ENCODE results near the gene ZNF587B.
"Not testable (repeated sequence)": the region's sequence is repeated elsewhere in the genome, so short reads cannot be mapped to it uniquely, and the experiment has no call there.

The ZNF587B gene

DNA sequence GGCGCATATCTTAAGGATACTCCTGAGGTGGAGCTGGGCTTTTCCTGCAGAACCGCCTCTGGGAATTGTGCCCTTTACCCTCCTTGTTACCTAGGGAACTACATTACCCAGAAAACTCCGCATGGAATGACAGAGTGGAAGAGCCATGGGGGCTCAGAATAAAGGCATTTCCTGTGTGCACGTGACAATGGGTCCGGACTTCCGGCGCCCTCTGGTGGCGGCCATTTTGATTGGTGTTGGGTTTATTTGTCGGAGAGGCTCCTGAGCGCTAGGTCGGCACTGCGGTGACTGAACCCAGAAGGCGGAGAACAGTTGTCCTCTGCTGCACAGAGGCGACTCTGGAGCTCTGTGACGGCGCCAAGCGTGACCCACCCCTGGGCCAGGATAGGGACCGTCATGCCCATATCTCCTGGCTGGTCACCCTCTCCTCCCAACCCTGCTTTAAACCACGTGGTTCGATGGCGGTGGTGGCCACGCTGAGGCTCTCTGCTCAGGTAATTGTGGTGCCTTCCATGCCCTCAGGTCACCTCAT, at the start of gene ZNF587B:
TSS of gene ZNF587B (plus strand) at position 229 of the 532 bp plus-strand sequence. CDS start at position 459, 230 bp downstream.
- no peaks in the 10 kb centered on the region for H3K4me1 ChIP-seq (ENCODE audit: control insufficient read depth, insufficient read depth, low read length)
- H3K36me3 ChIP-seq (ENCODE audit: control insufficient read depth in 2 of 2, insufficient read depth in 2 of 2, low read length in 2 of 2), result no peaks in the 10 kb centered on the region
- H3K27me3 ChIP-seq (ENCODE audit: control insufficient read depth in 1 of 2, insufficient read depth in 2 of 2, low read length in 2 of 2), result no peaks in the 10 kb centered on the region
- peaks cover 0 to 3% of the 10 kb centered on the region in 2 donors for H3K9me3 ChIP-seq (ENCODE audit: control insufficient read depth in 2 of 2, low read length in 2 of 2)
- peak within 1 kb of the TSS; percentile 67 for H3K27ac ChIP-seq (ENCODE audit: low read length)
- H3K9ac ChIP-seq (ENCODE audit: low read length in 2 of 2), result peak within 1 kb of the TSS; percentile 60 to 70
- H3K4me3 ChIP-seq (ENCODE audit: low read length in 2 of 2), result peak within 1 kb of the TSS; percentile 82 to 92

DNA sequence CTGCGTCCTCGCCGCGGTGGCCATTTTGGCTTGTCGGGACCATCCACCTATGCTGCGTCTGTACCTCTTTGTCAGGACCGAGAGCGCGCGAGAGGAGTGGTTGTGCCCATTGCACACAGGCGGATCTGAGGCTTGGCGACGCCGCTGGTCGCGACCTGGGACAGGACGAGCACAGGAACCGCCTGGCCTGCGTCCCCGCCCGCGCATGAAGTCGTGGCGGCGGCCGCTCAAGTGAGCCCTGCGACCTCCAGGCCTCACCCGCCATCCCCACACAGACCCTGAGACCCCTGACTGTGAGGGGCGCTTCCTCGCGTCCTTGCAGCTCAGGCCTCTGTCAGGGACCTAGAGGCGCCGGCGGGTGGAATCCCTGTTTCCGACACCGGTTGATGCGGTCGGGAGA, 43.8 kb upstream of the ZNF587B start:
- H3K27me3 ChIP-seq (ENCODE audit: control insufficient read depth in 1 of 2, insufficient read depth in 2 of 2, low read length in 2 of 2), result no peaks in the 10 kb centered on the region
- no peak overlapping the region for H3K9ac ChIP-seq (ENCODE audit: low read length in 2 of 2)
- H3K4me1 ChIP-seq (ENCODE audit: control insufficient read depth, insufficient read depth, low read length), result no peaks in the 10 kb centered on the region
- no peak overlapping the region for H3K27ac ChIP-seq (ENCODE audit: low read length)
- peaks cover 4 to 19% of the 10 kb centered on the region in 2 donors for H3K9me3 ChIP-seq (ENCODE audit: control insufficient read depth in 2 of 2, low read length in 2 of 2)
- H3K36me3 ChIP-seq (ENCODE audit: control insufficient read depth in 2 of 2, insufficient read depth in 2 of 2, low read length in 2 of 2), result peaks cover 6 to 20% of the 10 kb centered on the region in 2 donors
- no peak overlapping the region for H3K4me3 ChIP-seq (ENCODE audit: low read length in 2 of 2)

DNA sequence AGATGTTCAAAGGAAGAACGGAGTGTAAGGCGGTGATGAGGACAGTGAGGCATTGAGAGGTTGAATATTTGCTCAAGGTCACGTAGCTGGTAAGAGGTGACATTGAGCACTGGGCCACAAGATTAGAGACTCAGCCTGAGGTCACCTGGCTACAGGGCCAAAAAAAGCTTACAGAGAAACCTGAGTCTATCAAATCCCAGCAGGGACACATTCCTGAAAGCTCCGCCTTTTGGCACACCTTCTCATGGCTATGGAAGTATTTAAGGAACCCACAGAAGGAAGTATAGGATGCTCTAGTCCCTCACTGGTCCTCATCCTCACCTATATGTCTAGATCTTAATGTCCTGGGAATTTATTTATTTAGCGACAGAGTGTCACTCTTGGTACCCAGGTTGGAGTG, 43.2 kb upstream of the ZNF587B start:
- H3K27me3 ChIP-seq (ENCODE audit: control insufficient read depth in 1 of 2, insufficient read depth in 2 of 2, low read length in 2 of 2), result no peaks in the 10 kb centered on the region
- H3K27ac ChIP-seq (ENCODE audit: low read length), result no peak overlapping the region
- no peaks in the 10 kb centered on the region for H3K4me1 ChIP-seq (ENCODE audit: control insufficient read depth, insufficient read depth, low read length)
- peaks cover 4 to 19% of the 10 kb centered on the region in 2 donors for H3K9me3 ChIP-seq (ENCODE audit: control insufficient read depth in 2 of 2, low read length in 2 of 2)
- peaks cover 8 to 20% of the 10 kb centered on the region in 2 donors for H3K36me3 ChIP-seq (ENCODE audit: control insufficient read depth in 2 of 2, insufficient read depth in 2 of 2, low read length in 2 of 2)
- H3K4me3 ChIP-seq (ENCODE audit: low read length in 2 of 2), result no peak overlapping the region
- H3K9ac ChIP-seq (ENCODE audit: low read length in 2 of 2), result no peak overlapping the region

DNA sequence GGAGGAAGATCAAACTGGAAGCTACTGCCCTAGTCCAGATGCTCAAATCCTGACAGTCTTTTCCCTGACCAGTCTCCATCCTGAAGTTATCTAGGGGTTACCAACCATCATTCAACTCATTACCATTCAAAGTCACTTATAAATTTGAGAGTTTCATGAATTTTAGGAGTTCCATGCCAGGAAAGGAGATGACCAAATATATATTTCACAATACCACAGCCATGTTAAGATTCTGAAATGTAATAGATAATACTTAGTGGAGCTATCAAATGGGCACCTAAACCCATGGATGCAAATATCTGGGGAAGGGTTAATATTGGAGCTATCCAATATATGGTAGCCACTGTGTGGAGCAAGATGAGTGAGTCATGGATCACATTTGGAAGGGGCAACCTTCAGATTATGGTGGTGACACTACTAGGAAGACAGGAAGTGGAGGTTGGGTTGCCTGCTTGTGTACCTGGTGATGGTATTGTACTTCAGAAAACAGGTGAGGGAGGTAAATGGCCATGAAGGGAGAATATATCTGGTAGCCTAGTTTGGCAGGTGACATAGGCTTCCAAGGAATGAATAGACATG, 41.9 kb upstream of the ZNF587B start:
- Histone ChIP-seq H3K4me1 (ENCODE audit: control insufficient read depth, insufficient read depth, low read length) (no peaks in the 10 kb centered on the region), H3K9me3 (ENCODE audit: control insufficient read depth in 2 of 2, low read length in 2 of 2) (peaks cover 4 to 19% of the 10 kb centered on the region in 2 donors), H3K9ac (ENCODE audit: low read length in 2 of 2) (no peak overlapping the region), H3K4me3 (ENCODE audit: low read length in 2 of 2) (no peak overlapping the region), H3K27me3 (ENCODE audit: control insufficient read depth in 1 of 2, insufficient read depth in 2 of 2, low read length in 2 of 2) (no peaks in the 10 kb centered on the region), H3K27ac (ENCODE audit: low read length) (no peak overlapping the region), H3K36me3 (ENCODE audit: control insufficient read depth in 2 of 2, insufficient read depth in 2 of 2, low read length in 2 of 2) (peaks cover 13 to 25% of the 10 kb centered on the region in 2 donors)

DNA sequence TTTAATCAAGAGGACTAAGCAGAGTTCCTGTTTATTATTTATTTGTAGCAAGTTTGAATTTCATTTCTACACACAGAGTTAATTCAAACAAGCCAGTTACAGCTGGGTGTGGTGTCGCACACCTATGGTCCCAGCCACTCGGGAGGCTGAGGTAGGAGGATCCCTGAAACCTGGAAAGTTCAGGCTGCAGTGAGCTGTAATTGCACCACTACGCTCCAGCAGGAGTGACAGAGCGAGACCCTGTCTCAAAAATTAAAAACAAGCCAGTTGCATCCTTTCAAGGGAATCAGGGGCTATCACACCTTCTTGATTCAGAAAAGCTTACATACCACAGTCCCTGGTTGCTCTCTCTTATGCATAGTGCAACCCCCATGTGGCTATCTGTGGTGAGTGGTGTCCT, 40.8 kb upstream of the ZNF587B start:
- Histone ChIP-seq H3K27me3 (ENCODE audit: control insufficient read depth in 1 of 2, insufficient read depth in 2 of 2, low read length in 2 of 2) (no peaks in the 10 kb centered on the region), H3K4me3 (ENCODE audit: low read length in 2 of 2) (no peak overlapping the region), H3K27ac (ENCODE audit: low read length) (no peak overlapping the region), H3K36me3 (ENCODE audit: control insufficient read depth in 2 of 2, insufficient read depth in 2 of 2, low read length in 2 of 2) (peaks cover 13 to 25% of the 10 kb centered on the region in 2 donors), H3K9me3 (ENCODE audit: control insufficient read depth in 2 of 2, low read length in 2 of 2) (peaks cover 4 to 19% of the 10 kb centered on the region in 2 donors), H3K4me1 (ENCODE audit: control insufficient read depth, insufficient read depth, low read length) (no peaks in the 10 kb centered on the region), H3K9ac (ENCODE audit: low read length in 2 of 2) (no peak overlapping the region)

DNA sequence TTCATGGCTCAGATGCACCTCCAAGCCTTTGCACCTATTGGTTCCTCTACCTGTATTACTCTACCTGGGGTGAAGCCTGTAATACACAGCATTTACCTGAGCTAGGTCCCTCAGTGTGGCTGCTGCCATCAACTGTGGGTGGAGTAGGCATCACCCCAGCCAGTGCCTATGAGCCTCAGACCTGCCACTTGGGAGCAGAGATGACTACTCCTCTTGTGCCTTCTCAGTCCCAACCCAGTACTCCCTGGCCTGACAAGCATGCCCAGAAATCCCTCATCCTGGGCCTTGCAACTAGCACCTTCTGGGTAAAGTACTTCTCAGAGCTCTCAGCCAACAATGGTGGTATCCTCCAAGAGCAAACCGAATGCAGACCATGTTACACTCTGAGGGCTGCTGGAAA, 33.5 kb upstream of the ZNF587B start:
- H3K4me3 ChIP-seq (ENCODE audit: low read length in 2 of 2); H3K9me3 ChIP-seq (ENCODE audit: control insufficient read depth in 2 of 2, low read length in 2 of 2); H3K9ac ChIP-seq (ENCODE audit: low read length in 2 of 2); H3K27me3 ChIP-seq (ENCODE audit: control insufficient read depth in 1 of 2, insufficient read depth in 2 of 2, low read length in 2 of 2); H3K27ac ChIP-seq (ENCODE audit: low read length); H3K4me1 ChIP-seq (ENCODE audit: control insufficient read depth, insufficient read depth, low read length): not testable (repeated sequence)
- peaks cover 16 to 19% of the 10 kb centered on the region in 2 donors for H3K36me3 ChIP-seq (ENCODE audit: control insufficient read depth in 2 of 2, insufficient read depth in 2 of 2, low read length in 2 of 2)

DNA sequence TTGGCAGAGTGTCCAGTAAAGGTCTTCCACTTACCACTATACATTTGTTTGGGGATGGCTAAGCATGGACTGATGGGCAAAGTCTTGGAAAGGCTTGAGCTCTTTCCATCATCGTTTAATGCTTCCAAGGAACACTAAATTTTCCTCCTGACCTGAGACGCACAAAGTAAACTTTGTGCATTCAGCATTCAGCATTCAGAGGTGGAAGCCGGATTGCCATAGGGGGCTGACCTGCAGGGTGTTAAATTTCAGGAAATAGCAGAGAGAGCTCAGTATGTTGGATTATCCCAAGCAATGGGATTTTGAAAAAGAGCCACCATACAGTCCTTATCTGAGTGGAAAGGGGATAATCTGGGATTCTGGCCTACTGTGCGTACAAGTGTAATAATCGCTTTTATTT, 29.4 kb upstream of the ZNF587B start:
- Histone ChIP-seq H3K27ac (ENCODE audit: low read length) (no peak overlapping the region), H3K4me1 (ENCODE audit: control insufficient read depth, insufficient read depth, low read length) (peaks cover 5% of the 10 kb centered on the region), H3K9me3 (ENCODE audit: control insufficient read depth in 2 of 2, low read length in 2 of 2) (no peaks in the 10 kb centered on the region), H3K4me3 (ENCODE audit: low read length in 2 of 2) (no peak overlapping the region), H3K36me3 (ENCODE audit: control insufficient read depth in 2 of 2, insufficient read depth in 2 of 2, low read length in 2 of 2) (peaks cover 6 to 10% of the 10 kb centered on the region in 2 donors), H3K27me3 (ENCODE audit: control insufficient read depth in 1 of 2, insufficient read depth in 2 of 2, low read length in 2 of 2) (no peaks in the 10 kb centered on the region), H3K9ac (ENCODE audit: low read length in 2 of 2) (no peak overlapping the region)

DNA sequence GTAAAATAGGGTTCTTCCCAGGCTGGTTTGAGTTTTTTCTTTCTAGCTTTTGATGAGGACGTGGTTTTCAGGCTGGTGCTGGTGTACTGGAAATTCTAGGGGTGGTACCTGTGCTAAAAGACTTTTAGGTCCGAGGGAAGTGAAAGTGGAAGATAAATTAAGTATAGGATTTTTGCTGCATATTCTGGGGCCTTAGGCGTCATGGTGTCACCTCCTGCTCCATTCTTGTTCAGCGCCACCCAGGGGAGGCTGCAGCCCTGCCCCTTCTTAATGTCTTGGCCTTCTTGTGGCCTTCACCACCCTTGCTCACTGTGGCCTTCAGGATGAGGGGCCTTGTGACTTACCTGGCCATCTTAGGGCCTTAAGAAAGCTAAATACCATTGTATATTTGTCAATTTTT, 27.8 kb upstream of the ZNF587B start:
- Histone ChIP-seq H3K4me3 (ENCODE audit: low read length in 2 of 2) (peak overlapping the region in 1 of 2 donors; percentile 8), H3K9me3 (ENCODE audit: control insufficient read depth in 2 of 2, low read length in 2 of 2) (no peaks in the 10 kb centered on the region), H3K27ac (ENCODE audit: low read length) (peak overlapping the region; percentile 38), H3K9ac (ENCODE audit: low read length in 2 of 2) (no peak overlapping the region), H3K27me3 (ENCODE audit: control insufficient read depth in 1 of 2, insufficient read depth in 2 of 2, low read length in 2 of 2) (no peaks in the 10 kb centered on the region), H3K4me1 (ENCODE audit: control insufficient read depth, insufficient read depth, low read length) (peaks cover 5% of the 10 kb centered on the region), H3K36me3 (ENCODE audit: control insufficient read depth in 2 of 2, insufficient read depth in 2 of 2, low read length in 2 of 2) (no peaks in the 10 kb centered on the region)

DNA sequence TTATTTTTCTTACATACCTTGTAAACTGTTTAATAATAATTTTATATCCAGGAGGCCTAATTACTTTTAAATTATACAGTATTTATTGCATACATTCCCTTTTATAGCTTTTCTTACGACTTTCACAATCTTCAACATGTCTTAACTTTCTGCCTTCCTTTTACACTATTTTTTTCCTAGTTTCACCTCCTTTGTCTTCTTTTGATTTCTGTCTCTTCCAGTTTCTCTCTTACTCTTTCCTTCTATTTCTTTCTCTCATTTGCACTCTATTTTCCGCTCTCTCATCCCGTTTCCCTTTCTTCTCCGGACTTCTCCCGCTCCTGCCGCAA, 26.9 kb upstream of the ZNF587B start:
- peaks cover 5% of the 10 kb centered on the region for H3K4me1 ChIP-seq (ENCODE audit: control insufficient read depth, insufficient read depth, low read length)
- no peaks in the 10 kb centered on the region for H3K27me3 ChIP-seq (ENCODE audit: control insufficient read depth in 1 of 2, insufficient read depth in 2 of 2, low read length in 2 of 2)
- peak overlapping the region; percentile 73 to 82 for H3K4me3 ChIP-seq (ENCODE audit: low read length in 2 of 2)
- peak overlapping the region; percentile 68 to 79 for H3K9ac ChIP-seq (ENCODE audit: low read length in 2 of 2)
- peak overlapping the region; percentile 60 for H3K27ac ChIP-seq (ENCODE audit: low read length)
- peaks cover 0 to 4% of the 10 kb centered on the region in 2 donors for H3K36me3 ChIP-seq (ENCODE audit: control insufficient read depth in 2 of 2, insufficient read depth in 2 of 2, low read length in 2 of 2)
- no peaks in the 10 kb centered on the region for H3K9me3 ChIP-seq (ENCODE audit: control insufficient read depth in 2 of 2, low read length in 2 of 2)

DNA sequence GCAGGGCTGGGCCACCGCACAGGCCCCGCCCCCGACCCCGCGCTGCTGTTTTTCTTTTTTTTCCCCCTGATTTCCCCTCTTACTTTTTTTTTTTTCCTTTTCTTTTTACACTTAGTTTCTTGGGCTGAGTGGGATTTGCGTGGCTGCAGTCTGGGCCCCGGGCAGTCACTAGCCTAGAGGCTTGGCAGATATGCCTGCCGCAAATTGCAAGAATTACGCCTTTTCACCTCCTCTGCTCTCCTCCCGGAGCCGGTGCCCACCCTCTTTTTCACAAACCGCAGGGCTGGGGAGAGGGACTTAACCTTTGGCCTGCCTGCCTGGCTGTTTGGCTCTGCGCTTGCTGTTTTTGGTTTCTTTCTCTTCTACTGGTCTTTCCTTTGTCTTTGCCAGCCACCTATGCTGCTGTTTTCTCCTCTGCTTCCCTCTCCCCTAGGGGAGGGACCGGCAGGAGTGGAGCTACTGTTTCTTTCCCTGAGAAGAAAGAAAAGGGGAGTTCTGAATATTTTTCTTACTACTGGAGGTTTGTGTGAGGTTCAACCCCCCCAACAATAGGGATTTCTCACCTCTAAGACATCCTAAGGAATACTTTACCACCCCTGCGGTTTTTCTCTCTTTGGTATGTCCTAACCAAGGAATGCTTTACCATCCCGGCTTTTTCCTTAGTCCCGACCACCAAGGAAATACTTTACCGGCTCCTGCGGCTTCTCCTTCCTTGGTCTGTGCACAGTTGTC, 26.3 kb upstream of the ZNF587B start:
- Histone ChIP-seq H3K9ac (ENCODE audit: low read length in 2 of 2) (peak overlapping the region; percentile 68 to 79), H3K36me3 (ENCODE audit: control insufficient read depth in 2 of 2, insufficient read depth in 2 of 2, low read length in 2 of 2) (peaks cover 0 to 7% of the 10 kb centered on the region in 2 donors), H3K27ac (ENCODE audit: low read length) (peak overlapping the region; percentile 60), H3K9me3 (ENCODE audit: control insufficient read depth in 2 of 2, low read length in 2 of 2) (no peaks in the 10 kb centered on the region), H3K4me1 (ENCODE audit: control insufficient read depth, insufficient read depth, low read length) (peaks cover 5% of the 10 kb centered on the region), H3K4me3 (ENCODE audit: low read length in 2 of 2) (peak overlapping the region; percentile 73 to 82), H3K27me3 (ENCODE audit: control insufficient read depth in 1 of 2, insufficient read depth in 2 of 2, low read length in 2 of 2) (no peaks in the 10 kb centered on the region)

DNA sequence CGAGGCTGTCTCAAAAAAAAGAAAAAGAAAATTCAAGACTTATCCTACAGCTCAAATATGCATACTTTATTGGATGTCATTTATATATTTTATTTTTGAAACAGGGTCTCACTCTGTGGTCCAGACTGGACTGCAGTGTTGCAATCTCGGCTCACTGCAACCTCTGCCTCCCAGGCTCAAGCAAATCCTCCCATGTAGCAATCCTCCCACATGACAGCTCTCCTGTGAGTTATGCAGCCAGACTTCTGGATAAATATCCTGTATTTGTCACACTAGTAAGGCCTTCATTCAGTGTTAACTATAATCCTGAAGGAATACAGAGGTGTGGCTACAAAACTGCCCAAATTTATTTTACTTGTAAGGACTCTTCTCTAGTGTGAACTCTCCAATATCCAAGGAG, 22.6 kb upstream of the ZNF587B start:
- Histone ChIP-seq H3K36me3 (ENCODE audit: control insufficient read depth in 2 of 2, insufficient read depth in 2 of 2, low read length in 2 of 2) (peaks cover 3 to 22% of the 10 kb centered on the region in 2 donors), H3K4me3 (ENCODE audit: low read length in 2 of 2) (no peak overlapping the region), H3K27me3 (ENCODE audit: control insufficient read depth in 1 of 2, insufficient read depth in 2 of 2, low read length in 2 of 2) (no peaks in the 10 kb centered on the region), H3K4me1 (ENCODE audit: control insufficient read depth, insufficient read depth, low read length) (peaks cover 2% of the 10 kb centered on the region), H3K9ac (ENCODE audit: low read length in 2 of 2) (no peak overlapping the region), H3K27ac (ENCODE audit: low read length) (no peak overlapping the region), H3K9me3 (ENCODE audit: control insufficient read depth in 2 of 2, low read length in 2 of 2) (no peaks in the 10 kb centered on the region)

Data from stomach smooth muscle (tissue), 2 donors.